HCT116 (cell line): ENCODE data around the gene ST3GAL2.

Experiments used
- CTCF ChIP-seq, 3 experiments: fragments of 200-600 bp in 1 of 3; sonication (generic) in 1 of 3; IDR thresholded peaks in 2 of 3; conservative IDR thresholded peaks in 1 of 3; 2 replicates each; pipeline ENCODE4 v1.5.1; 2012 to 2017; ENCODE audit warnings: low read depth in 2 of 3, low read length in 2 of 3, antibody characterized with exemption in 1 of 3, borderline replicate concordance in 1 of 3, control low read depth in 1 of 3, mild to moderate bottlenecking in 1 of 3, mixed read lengths in 1 of 3, mixed run types in 1 of 3, moderate library complexity in 1 of 3; ENCODE audit not compliant: insufficient read depth in 1 of 3
- EGR1 ChIP-seq: IDR thresholded peaks from 2 replicates; pipeline ENCODE4 v1.6.1; 2012; ENCODE audit warnings: low read depth
- EZH2 ChIP-seq: fragments of 200-600 bp; sonication (generic); IDR thresholded peaks from 2 replicates; pipeline ENCODE4 v1.6.1; 2017; ENCODE audit warnings: antibody characterized with exemption, mixed run types
- EZH2phosphoT487 ChIP-seq: fragments of 200-600 bp; IDR thresholded peaks from 2 replicates; pipeline ENCODE4 v1.6.1; 2018; ENCODE audit warnings: antibody characterized with exemption, borderline replicate concordance
- MAX ChIP-seq: IDR thresholded peaks from 2 replicates; pipeline ENCODE4 v1.6.1; 2012
- POLR2A ChIP-seq: IDR thresholded peaks from 2 replicates; pipeline ENCODE4 v1.7.0; 2011; ENCODE audit warnings: borderline replicate concordance; ENCODE audit not compliant: insufficient read depth, insufficient read length; ENCODE audit errors: extremely low read depth
- POLR2AphosphoS5 ChIP-seq: IDR thresholded peaks from 2 replicates; pipeline ENCODE4 v1.6.1; 2011; ENCODE audit warnings: mild to moderate bottlenecking, low read depth, low read length, moderate library complexity
- SP1 ChIP-seq: IDR thresholded peaks from 2 replicates; pipeline ENCODE4 v1.6.1; 2012; ENCODE audit warnings: low read depth
- YY1 ChIP-seq: IDR thresholded peaks from 2 replicates; pipeline ENCODE4 v1.6.1; 2011; ENCODE audit warnings: low read length, low read depth, moderate library complexity, mild to moderate bottlenecking; ENCODE audit not compliant: insufficient replicate concordance; ENCODE audit errors: extremely low read depth
- ZFX ChIP-seq: fragments of 450-650 bp; IDR thresholded peaks from 2 replicates; pipeline ENCODE4 v1.6.1; 2017
- ZNF274 ChIP-seq: fragments of 200-500 bp; sonication (Bioruptor generic); IDR thresholded peaks from 2 replicates; pipeline ENCODE4 v1.6.1; 2014; ENCODE audit warnings: mild to moderate bottlenecking, low read depth, low read length, inconsistent platforms

GRCh38 chr16:70484867-70485266 lies 46.0 kb upstream of the ST3GAL2 start:
- no peak for TF ChIP-seq CTCF (IDR thresholded peaks at IDR 0.05 in 2 of 3, conservative IDR thresholded peaks at IDR 0.05 in 1 of 3; ENCODE audit: borderline replicate concordance in 1 of 3, insufficient read depth in 1 of 3, low read depth in 2 of 3, low read length in 2 of 3)
- no peak for TF ChIP-seq EZH2
- no peak for TF ChIP-seq POLR2A
- TF ChIP-seq ZFX = no peak
- no peak for TF ChIP-seq ZNF274
- no peak for TF ChIP-seq POLR2AphosphoS5
- TF ChIP-seq YY1 = no peak
- TF ChIP-seq MAX = no peak
- TF ChIP-seq SP1 = no peak
- no peak for TF ChIP-seq EZH2phosphoT487
- TF ChIP-seq EGR1 = no peak
